T-helper 2 cell treated with Interferon-gamma antibody and Interleukin-4, amounts not matched to agents 5 μg/mL and 100 μg/mL, for 36 hours (primary cell): ENCODE data around the gene RAI1.

Experiments used
- DNase-seq: peaks from one replicate; pipeline ENCODE4 v3.0.0; 2021; ENCODE audit warnings: low spot score
- H3K27ac Mint-ChIP-seq: one replicate; pipeline ENCODE4 v1.8.0; 2021; ENCODE audit warnings: mild to moderate bottlenecking, mixed read lengths
- H3K27me3 Mint-ChIP-seq: one replicate; pipeline ENCODE4 v1.8.0; 2021; ENCODE audit warnings: low read depth, mixed read lengths
- H3K36me3 Mint-ChIP-seq: one replicate; pipeline ENCODE4 v1.8.0; 2021; ENCODE audit warnings: low read depth, mixed read lengths
- H3K4me1 Mint-ChIP-seq: one replicate; pipeline ENCODE4 v1.8.0; 2021; ENCODE audit warnings: low read depth, mixed read lengths
- H3K4me3 Mint-ChIP-seq: one replicate; pipeline ENCODE4 v1.8.0; 2022; ENCODE audit warnings: mild to moderate bottlenecking, moderate library complexity, mixed read lengths
- H3K9me3 Mint-ChIP-seq: one replicate; pipeline ENCODE4 v1.8.0; 2021; ENCODE audit warnings: mixed read lengths

RAI1 gene

DNA sequence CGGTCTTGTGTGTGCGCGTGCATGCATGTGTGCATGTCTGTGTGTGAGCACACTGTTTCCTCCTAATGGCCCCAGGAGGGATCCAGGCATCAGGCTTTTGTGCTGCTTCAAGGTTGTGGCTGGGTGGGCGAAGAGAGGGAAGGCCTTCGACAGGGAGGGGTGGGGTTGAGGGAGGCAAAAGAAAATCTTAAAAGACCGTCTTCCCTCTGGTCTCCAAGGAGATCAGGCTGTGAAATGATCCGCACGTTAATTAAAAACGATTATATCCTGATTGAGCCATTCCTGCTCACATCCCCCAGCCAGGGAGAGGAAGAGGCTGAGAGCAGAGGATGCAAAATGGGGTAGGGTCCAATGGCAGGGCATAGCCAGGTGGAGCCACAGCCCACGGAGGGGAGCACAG lies 46.9 kb downstream of the RAI1 start:
- Mint-ChIP-seq H3K9me3 (no peaks in the 10 kb centered on the region), H3K4me3 (no peak overlapping the region), H3K4me1 (peaks cover 15% of the 10 kb centered on the region), H3K27ac (no peak overlapping the region), H3K36me3 (peaks cover 3% of the 10 kb centered on the region), H3K27me3 (peaks cover 16% of the 10 kb centered on the region)
- DNase-seq: no peak

DNA sequence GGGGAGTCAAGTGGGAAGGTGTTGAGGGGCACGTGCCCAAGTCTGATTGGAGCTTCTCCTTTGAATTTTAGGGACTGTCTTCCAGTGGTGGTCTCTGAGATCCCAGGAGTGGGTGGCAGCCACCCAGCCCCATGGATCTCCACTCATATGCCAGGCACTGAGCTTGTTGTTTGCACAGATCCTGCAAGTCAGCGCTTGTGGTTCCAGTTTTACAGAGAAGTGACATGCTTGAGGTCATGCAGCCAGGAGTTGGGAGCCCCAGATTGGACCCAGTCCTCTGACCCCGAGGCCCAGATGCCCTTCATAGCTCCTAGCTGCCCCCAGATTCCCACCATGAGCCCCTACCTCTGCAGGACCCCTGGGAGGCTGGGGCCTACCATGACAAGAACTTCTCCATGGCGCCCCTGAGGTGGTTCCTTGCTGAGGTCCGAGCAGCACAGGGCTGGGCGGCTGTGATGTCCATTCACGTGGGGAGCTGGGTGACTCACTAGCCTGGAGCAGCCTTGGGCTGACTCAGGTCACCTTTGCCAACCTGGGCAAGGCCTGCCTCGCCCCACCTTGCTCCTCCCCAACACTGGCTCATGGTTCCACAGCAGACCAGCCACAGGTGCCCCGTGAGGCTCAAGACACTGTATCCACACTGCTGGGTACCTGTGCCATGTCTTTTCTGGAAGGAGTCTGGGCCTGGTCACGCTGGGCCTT lies 47.4 kb downstream of the RAI1 start:
- no peak overlapping the region for H3K4me3 Mint-ChIP-seq
- no peak overlapping the region for H3K27ac Mint-ChIP-seq
- peaks cover 1% of the 10 kb centered on the region for H3K36me3 Mint-ChIP-seq
- no peak for DNase-seq
- H3K9me3 Mint-ChIP-seq: no peaks in the 10 kb centered on the region
- H3K27me3 Mint-ChIP-seq: peaks cover 13% of the 10 kb centered on the region
- peaks cover 13% of the 10 kb centered on the region for H3K4me1 Mint-ChIP-seq

DNA sequence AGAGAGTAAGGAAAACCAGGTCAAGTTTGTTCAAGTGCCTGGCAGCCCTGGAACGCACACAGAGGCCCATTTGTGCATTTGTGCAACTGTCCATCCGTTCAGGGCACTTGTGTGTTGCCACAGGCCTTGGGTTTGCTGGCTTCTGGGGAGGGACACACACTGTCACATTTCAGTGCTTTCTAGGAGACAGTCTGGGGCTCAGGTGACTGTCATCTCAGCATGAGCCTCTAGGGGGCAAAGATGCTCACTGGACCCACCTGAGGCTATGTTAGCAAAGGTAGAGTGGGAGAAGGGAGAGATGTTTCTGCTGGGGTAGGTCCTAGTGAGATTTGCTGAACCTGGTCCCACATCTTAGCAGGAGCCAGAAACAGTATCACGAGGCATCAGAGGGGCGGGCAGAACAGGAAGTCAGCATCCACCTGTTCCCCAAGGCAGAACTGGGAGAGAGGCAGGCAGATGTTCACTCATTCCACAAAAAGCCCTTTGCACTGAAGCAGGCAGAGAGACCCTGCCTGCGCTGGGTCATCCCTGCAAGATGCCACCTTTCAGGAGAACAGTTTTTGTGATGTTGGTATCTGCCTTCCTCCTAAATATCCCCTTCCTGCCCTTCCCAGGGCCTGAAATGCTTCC lies 48.5 kb downstream of the RAI1 start:
- peaks cover 7% of the 10 kb centered on the region for H3K27me3 Mint-ChIP-seq
- H3K36me3 Mint-ChIP-seq: no peaks in the 10 kb centered on the region
- DNase-seq: peak; percentile 17
- no peaks in the 10 kb centered on the region for H3K9me3 Mint-ChIP-seq
- H3K4me1 Mint-ChIP-seq: peaks cover 14% of the 10 kb centered on the region
- no peak overlapping the region for H3K4me3 Mint-ChIP-seq
- H3K27ac Mint-ChIP-seq: no peak overlapping the region

DNA sequence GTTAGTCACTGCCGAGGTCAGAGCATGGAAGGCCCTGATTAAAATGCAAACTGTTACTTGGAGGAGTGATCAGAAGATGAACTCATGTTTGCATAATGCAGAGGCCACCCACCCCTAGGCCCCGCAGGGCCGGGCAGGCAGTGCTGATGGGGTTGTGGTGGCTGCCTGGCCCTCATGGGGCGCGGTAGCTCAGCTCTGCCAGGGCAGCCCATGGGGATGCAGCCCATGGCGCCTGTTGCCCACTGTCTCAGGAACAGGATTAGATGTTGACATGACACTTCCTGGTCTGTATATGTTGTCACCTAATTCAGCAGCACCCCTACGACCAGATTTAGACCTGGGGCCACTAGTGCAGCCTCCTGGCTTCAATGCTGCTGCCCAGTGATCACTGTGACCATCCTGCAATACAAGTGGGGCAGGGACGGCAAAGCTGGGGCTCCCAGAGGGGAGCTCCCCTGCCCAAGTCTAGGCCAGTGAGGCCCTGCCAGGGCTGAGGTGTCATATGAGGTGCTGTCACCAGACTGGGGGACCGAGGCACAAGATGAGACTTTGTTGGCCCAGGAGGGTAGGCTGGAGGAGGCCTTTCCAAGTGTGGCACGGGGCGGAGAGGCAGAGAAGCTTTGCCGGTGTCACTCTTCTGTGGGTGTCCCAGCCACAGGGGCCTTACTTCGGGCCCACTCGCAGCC lies 49.1 kb downstream of the RAI1 start:
- Mint-ChIP-seq H3K27ac (no peak overlapping the region), H3K27me3 (peaks cover 3% of the 10 kb centered on the region), H3K36me3 (no peaks in the 10 kb centered on the region), H3K4me3 (no peak overlapping the region), H3K4me1 (peaks cover 14% of the 10 kb centered on the region), H3K9me3 (no peaks in the 10 kb centered on the region)
- DNase-seq: no peak

DNA sequence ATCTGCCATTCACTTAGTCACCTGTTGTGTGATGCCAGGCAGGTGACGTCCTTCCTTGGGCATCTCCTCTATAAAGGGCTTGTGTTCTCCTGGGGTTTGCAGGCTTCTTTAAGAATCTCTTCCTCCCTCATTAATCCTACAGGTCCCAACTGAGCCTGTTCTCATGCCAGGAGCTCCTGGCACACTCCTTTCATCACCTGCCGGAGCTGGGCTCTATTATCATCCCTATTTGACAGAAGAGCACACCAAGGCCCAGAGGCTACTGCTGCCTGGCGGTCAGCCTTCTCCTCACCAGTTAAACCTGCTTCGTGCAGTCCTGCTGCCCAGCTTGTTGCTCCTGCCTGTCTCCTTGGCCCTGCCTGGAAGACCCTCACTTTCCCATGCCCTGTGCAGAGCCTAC lies 51.2 kb downstream of the RAI1 start:
- Mint-ChIP-seq H3K4me3 (no peak overlapping the region), H3K36me3 (no peaks in the 10 kb centered on the region), H3K27ac (no peak overlapping the region), H3K4me1 (peaks cover 6% of the 10 kb centered on the region), H3K27me3 (no peaks in the 10 kb centered on the region), H3K9me3 (no peaks in the 10 kb centered on the region)
- DNase-seq: no peak

DNA sequence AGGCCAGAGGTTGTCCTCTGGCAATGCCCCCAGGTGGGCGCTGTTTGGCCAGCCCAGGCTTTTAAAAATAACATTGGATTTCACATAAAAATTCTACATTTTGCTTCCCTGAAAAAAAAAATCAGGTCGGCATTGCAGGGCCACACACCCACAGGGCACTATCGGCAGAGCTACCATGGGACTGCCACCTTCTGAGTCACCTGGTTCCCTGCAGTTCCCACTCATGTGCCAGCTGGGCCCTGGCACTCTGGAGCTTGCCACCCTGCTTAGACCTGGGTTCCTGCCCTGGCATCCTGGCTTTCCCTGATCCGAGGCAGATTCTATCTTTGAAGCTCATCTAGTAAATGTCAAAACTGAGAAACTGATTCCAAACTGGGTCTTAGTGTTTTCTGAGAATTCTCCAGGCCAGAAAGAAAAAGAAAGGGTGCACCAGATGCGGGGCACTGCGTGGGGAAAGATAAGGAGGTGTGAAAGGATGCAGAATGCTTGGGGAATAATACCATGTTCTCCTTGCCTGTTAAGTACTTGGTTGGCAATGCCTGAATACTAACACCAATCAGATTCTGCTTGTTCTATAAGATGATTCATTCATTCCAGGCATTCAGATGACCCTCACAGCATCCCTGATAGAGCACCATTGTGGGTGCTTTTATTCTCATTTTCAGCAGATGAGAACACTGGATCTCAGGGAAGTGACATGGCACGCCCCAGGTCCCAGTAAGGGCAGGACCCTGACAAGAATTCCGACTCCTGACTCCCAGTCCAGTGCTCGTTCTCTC lies 51.8 kb downstream of the RAI1 start:
- Mint-ChIP-seq H3K4me3 (no peak overlapping the region), H3K27ac (no peak overlapping the region)

DNA sequence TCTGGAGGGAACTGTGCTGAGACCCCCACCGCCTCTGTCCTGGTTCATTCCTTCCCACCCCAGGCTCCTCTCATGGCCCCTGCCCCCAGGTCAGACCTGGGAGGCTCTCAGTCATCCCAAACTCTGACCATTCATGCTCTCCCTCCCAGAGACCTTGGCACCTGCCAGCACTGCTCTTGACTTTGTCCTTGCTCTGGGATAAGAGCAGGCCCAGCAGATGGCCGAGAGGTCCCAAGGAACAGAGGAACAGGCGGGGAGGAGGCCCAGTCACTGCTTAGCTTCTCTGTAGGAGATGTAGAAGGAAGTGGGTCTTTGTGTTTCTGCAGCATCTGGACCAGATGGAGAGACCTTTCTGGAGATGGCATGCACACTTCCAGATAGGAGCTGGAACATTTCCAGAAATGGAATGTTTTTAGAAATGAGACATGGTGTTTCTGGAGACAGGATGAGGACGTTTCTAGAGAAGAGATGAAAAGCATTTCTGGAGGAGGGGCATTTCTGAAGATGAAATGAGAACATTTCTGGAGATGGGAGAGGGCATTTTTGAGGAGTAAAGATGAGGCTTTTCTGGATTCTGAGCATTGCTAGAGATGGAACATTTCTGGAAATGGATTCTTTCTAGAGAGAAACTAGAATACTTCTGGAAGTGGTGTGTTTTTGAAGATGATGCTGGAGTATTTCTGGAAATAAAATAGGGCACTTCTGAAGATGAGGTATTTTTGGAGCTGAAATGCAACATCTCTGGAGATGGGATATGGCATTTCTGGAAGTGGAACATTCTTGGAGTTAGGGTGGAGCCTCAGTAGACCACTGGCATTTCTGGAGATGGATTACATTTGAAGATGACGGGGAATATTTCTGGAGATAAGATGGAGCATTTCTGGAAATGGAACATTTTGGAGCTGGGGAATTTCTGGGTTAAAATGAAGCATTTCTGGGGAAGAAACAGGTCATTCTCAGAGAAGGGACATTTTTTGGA lies 55.2 kb downstream of the RAI1 start:
- Mint-ChIP-seq H3K4me3 (no peak overlapping the region), H3K9me3 (no peaks in the 10 kb centered on the region), H3K27me3 (no peaks in the 10 kb centered on the region), H3K27ac (no peak overlapping the region), H3K4me1 (peaks cover 9% of the 10 kb centered on the region), H3K36me3 (no peaks in the 10 kb centered on the region)
- no peak for DNase-seq

More for the DNA sequence above, 51.8 kb downstream of the RAI1 start:
- Mint-ChIP-seq H3K27me3 (no peaks in the 10 kb centered on the region), H3K9me3 (no peaks in the 10 kb centered on the region), H3K36me3 (no peaks in the 10 kb centered on the region), H3K4me1 (peaks cover 6% of the 10 kb centered on the region)
- no peak for DNase-seq

DNA sequence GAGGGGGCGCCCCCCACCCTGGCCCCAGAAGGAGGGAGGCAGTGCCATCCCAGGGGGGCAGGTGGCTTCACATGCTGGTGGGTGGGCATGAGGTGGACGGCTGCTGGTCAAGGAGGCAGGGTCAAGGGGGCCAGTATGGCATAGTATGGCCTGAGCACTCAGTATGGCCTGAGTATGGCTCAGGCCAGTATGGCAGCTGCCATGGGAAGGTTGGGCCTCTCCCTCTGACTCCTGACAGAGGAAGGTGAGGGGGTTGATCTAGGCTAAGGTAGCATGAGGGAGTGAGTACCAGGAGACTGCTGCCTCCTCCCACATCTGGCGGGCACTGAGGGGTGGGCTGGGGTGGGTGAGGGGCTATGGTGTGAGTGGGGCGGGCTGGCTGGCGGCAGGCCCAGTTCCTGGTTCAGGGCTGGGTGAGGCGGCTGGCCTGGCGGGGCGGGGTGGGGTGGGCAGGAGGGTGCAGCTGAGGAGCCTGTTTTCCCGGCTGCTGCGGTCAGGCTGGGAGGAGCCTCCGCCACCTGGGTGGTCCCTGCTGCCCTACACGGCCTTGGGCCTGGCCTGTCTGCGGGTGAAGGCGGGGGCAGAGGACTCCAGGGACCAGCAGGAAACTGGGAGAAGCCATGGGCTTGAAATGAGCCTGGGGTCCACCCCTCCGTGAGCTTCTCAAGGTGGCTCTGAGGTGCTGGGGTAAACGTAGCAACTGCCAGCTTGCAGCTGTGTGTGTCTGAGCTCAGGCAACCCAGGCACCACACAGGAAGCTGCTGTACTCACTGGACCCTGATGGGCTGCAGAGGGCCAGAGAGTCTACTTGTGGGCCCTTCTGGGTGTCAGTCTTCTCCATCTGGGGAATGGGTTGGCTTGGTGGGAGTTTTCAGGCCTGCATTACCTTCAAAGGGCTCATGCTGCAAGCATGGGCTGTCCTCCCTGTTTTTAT lies 57.0 kb downstream of the RAI1 start:
- Mint-ChIP-seq H3K9me3 (no peaks in the 10 kb centered on the region), H3K4me3 (no peak overlapping the region), H3K36me3 (no peaks in the 10 kb centered on the region), H3K27me3 (no peaks in the 10 kb centered on the region), H3K4me1 (peaks cover 9% of the 10 kb centered on the region), H3K27ac (no peak overlapping the region)
- DNase-seq: no peak

DNA sequence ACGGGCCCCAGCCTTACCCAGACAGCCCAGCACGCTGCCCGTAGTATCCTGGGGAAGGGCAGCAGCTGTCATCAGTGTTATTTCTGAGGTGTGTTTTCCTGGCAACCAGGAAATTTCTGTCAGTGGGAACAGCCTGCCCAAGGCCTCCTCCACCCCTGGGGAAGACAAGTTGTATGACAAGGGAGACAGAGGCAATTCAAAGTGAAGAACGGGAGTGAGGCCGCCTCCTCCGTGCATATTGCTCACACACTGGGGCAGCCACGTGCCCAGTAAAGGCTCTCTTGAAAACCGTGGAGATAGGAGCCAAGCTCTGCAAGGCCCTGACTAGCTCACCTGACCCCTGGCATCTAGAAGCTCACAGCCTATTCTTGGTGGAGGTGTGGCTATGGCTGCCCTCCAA lies 57.6 kb downstream of the RAI1 start:
- no peak for DNase-seq
- H3K36me3 Mint-ChIP-seq: no peaks in the 10 kb centered on the region
- no peak overlapping the region for H3K27ac Mint-ChIP-seq
- H3K9me3 Mint-ChIP-seq: no peaks in the 10 kb centered on the region
- H3K4me1 Mint-ChIP-seq: peaks cover 8% of the 10 kb centered on the region
- no peak overlapping the region for H3K4me3 Mint-ChIP-seq
- H3K27me3 Mint-ChIP-seq: no peaks in the 10 kb centered on the region

DNA sequence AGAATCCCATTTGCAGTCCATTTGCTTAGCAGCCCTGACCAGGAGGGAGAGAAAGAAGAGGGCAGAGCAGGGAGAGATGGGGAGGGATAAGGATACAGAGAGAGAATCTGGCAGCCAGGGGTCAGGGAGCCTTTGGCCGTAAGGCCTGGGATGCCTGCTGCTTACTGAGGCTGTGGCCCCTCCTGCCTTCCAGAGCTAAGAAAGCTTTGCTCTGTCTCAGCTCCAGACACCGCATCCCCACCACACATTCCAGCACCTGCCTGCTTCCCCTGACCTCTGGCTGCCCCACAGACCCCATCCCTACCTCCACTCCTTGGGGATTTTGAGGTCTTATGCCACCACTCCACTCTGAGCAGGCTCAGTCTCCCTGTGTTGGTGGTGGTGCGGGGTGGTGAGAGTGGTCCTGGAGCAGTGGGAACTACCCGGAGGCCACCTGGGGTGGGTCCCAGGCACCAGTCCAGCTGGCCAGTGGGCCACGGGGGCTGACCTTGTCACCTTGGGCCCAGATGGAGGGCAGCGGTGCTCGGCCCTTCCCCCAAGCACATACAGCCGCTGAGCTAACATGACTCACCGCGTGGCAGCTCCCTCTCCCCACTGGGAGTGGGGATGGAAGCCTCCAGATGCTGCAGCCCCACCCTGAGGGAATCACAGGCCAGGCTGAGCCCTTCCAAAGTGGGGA lies 58.3 kb downstream of the RAI1 start:
- DNase-seq: no peak
- H3K9me3 Mint-ChIP-seq: no peaks in the 10 kb centered on the region
- H3K4me3 Mint-ChIP-seq: no peak overlapping the region
- H3K36me3 Mint-ChIP-seq: no peaks in the 10 kb centered on the region
- peaks cover 6% of the 10 kb centered on the region for H3K4me1 Mint-ChIP-seq
- no peak overlapping the region for H3K27ac Mint-ChIP-seq
- no peaks in the 10 kb centered on the region for H3K27me3 Mint-ChIP-seq

DNA sequence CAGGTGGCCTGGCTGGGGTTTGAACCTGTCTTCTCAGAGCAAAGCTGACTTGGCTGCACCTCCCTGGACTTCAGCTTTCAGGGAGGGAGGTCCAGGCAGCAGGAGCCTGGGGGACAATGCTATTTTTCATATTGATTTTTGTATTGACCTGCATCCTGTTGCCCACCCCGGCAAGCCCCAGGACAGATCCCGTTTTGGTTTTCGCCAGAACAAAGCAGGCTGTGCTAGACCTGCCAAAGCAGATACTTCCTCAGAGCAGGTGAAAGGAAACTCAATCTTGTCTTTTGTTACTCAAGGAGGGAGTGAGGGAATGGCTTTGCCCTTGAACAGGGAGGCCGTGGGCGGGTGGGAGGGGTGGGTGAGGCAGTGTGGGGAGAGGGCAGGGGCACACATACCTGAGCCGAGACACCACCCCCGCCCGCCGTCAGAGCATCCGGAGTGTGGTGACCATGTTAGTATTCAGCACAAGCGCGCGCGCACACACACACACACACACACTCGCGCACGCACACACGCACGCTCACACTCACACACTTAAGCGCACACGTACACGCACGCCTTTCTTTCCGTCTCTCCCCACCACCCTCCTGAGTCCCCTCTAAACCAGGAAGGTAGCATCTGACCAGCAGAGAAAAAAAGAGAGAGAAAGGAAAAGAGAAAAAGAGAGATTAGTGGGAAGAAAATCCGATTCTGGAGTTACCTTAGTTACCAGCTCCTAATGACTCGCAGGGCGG lies 59.5 kb downstream of the RAI1 start:
- H3K9me3 Mint-ChIP-seq: no peaks in the 10 kb centered on the region
- peak; percentile 23 for DNase-seq
- H3K27me3 Mint-ChIP-seq: no peaks in the 10 kb centered on the region
- no peak overlapping the region for H3K27ac Mint-ChIP-seq
- peaks cover 3% of the 10 kb centered on the region for H3K4me1 Mint-ChIP-seq
- no peaks in the 10 kb centered on the region for H3K36me3 Mint-ChIP-seq
- H3K4me3 Mint-ChIP-seq: no peak overlapping the region
